MM.1S (cell line): Measurements from ENCODE around the gene RAB11FIP4.

Experiments
- DNase-seq: peaks from one replicate; pipeline ENCODE4 v3.0.0-alpha.2; 2015
- H2AFZ ChIP-seq: fragments of 300-600 bp; sonication (generic); 2 replicates; pipeline ENCODE4 v1.6.0; 2016; ENCODE audit warnings: antibody characterized with exemption, low read length
- H3F3A ChIP-seq: fragments of 300-600 bp; sonication (generic); 2 replicates; pipeline ENCODE4 v1.6.1; 2016; ENCODE audit warnings: mild to moderate bottlenecking, antibody characterized with exemption, low read length, moderate library complexity, mixed read lengths; ENCODE audit not compliant: insufficient read depth
- H3K27ac ChIP-seq: fragments of 300-600 bp; sonication (generic); 2 replicates; pipeline ENCODE4 v1.5.1; 2016; ENCODE audit warnings: mild to moderate bottlenecking, low read length
- H3K27me3 ChIP-seq: fragments of 300-600 bp; sonication (generic); replicated peaks from 2 replicates; pipeline ENCODE4 v1.6.0; 2016; ENCODE audit warnings: low read length; ENCODE audit not compliant: insufficient read depth
- H3K36me3 ChIP-seq: fragments of 300-600 bp; sonication (generic); replicated peaks from 2 replicates; pipeline ENCODE4 v1.6.1; 2016; ENCODE audit warnings: mild to moderate bottlenecking, low read length, mixed read lengths; ENCODE audit not compliant: insufficient read depth
- H3K4me1 ChIP-seq: fragments of 300-600 bp; sonication (generic); 2 replicates; pipeline ENCODE4 v1.6.1; 2016; ENCODE audit warnings: low read length, mixed read lengths
- H3K4me2 ChIP-seq: fragments of 300-600 bp; sonication (generic); 2 replicates; pipeline ENCODE4 v1.6.0; 2016; ENCODE audit warnings: low read depth, low read length
- H3K4me3 ChIP-seq: fragments of 300-600 bp; sonication (generic); 2 replicates; pipeline ENCODE4 v1.5.1; 2016; ENCODE audit warnings: low read length, mixed read lengths
- H3K79me2 ChIP-seq: fragments of 300-600 bp; sonication (generic); 2 replicates; pipeline ENCODE4 v1.6.1; 2016; ENCODE audit warnings: mixed run types, low read length, mixed read lengths
- H3K9ac ChIP-seq: fragments of 300-600 bp; sonication (generic); 2 replicates; pipeline ENCODE4 v1.6.1; 2016; ENCODE audit warnings: low read length, mixed read lengths
- H3K9me2 ChIP-seq: fragments of 300-600 bp; sonication (generic); replicated peaks from 2 replicates; pipeline ENCODE4 v1.6.1; 2016; ENCODE audit warnings: mild to moderate bottlenecking, low read length, mixed read lengths; ENCODE audit not compliant: insufficient read depth
- H3K9me3 ChIP-seq: fragments of 300-600 bp; sonication (generic); replicated peaks from 2 replicates; pipeline ENCODE4 v1.6.1; 2016; ENCODE audit warnings: mild to moderate bottlenecking, low read length, mixed read lengths; ENCODE audit not compliant: insufficient read depth
- H4K20me1 ChIP-seq: fragments of 300-600 bp; sonication (generic); 2 replicates; pipeline ENCODE4 v1.6.1; 2016; ENCODE audit warnings: mild to moderate bottlenecking, low read length, moderate library complexity, mixed read lengths; ENCODE audit not compliant: insufficient read depth
- CTCF ChIP-seq: fragments of 300-600 bp; sonication (generic); IDR thresholded peaks from 2 replicates; pipeline ENCODE4 v1.5.1; 2016; ENCODE audit warnings: antibody characterized with exemption, low read length, mixed read lengths
- EZH2 ChIP-seq: fragments of 300-600 bp; sonication (generic); optimal IDR thresholded peaks from 2 replicates; pipeline ENCODE3; 2017; ENCODE audit warnings: low read depth, mild to moderate bottlenecking, antibody characterized with exemption, low read length, mixed read lengths
- EZH2phosphoT487 ChIP-seq: fragments of 300-600 bp; sonication (generic); IDR thresholded peaks from 2 replicates; pipeline ENCODE4 v1.6.1; 2018; ENCODE audit warnings: antibody characterized with exemption, low read length

RAB11FIP4 gene

GRCh38 chr17:31517524-31517923 lies 126.0 kb downstream of the RAB11FIP4 start:
- H3F3A ChIP-seq, result no peaks in the 10 kb centered on the region
- no peaks in the 10 kb centered on the region for H3K9me2 ChIP-seq
- H4K20me1 ChIP-seq, result no peaks in the 10 kb centered on the region
- no peak for DNase-seq
- 0 out of 2 replicates have a peak, but pooled peaks have one; percentile 8 for TF ChIP-seq CTCF
- no peak for TF ChIP-seq EZH2
- no peaks in the 10 kb centered on the region for H3K9me3 ChIP-seq
- no peaks in the 10 kb centered on the region for H3K27me3 ChIP-seq
- H3K36me3 ChIP-seq, result no peaks in the 10 kb centered on the region
- H3K27ac ChIP-seq, result no peak overlapping the region
- no peak overlapping the region for H3K9ac ChIP-seq
- H3K4me1 ChIP-seq, result no peaks in the 10 kb centered on the region
- H3K4me3 ChIP-seq, result no peak overlapping the region
- no peaks in the 10 kb centered on the region for H3K79me2 ChIP-seq
- H3K4me2 ChIP-seq, result no peak overlapping the region
- no peak overlapping the region for H2AFZ ChIP-seq

GRCh38 chr17:31518478-31518877 lies 127.0 kb downstream of the RAB11FIP4 start:
- Histone ChIP-seq H3K79me2 (no peaks in the 10 kb centered on the region), H3F3A (no peaks in the 10 kb centered on the region), H3K4me2 (no peak overlapping the region), H3K4me3 (no peak overlapping the region), H2AFZ (no peak overlapping the region), H3K27ac (no peak overlapping the region), H3K9me2 (no peaks in the 10 kb centered on the region), H3K36me3 (no peaks in the 10 kb centered on the region), H4K20me1 (no peaks in the 10 kb centered on the region), H3K9me3 (no peaks in the 10 kb centered on the region), H3K9ac (no peak overlapping the region), H3K27me3 (no peaks in the 10 kb centered on the region), H3K4me1 (no peaks in the 10 kb centered on the region)
- TF ChIP-seq CTCF (no peak), EZH2 (no peak), EZH2phosphoT487 (no peak)
- no peak for DNase-seq

GRCh38 chr17:31521632-31522283 lies 130.3 kb downstream of the RAB11FIP4 start:
- no peaks in the 10 kb centered on the region for H3F3A ChIP-seq
- H3K9me2 ChIP-seq, result no peaks in the 10 kb centered on the region
- no peak overlapping the region for H3K4me3 ChIP-seq
- H3K27ac ChIP-seq, result no peak overlapping the region
- no peaks in the 10 kb centered on the region for H3K27me3 ChIP-seq
- H2AFZ ChIP-seq, result no peak overlapping the region
- H3K36me3 ChIP-seq, result no peaks in the 10 kb centered on the region
- H3K9ac ChIP-seq, result no peak overlapping the region
- no peak overlapping the region for H3K4me2 ChIP-seq
- DNase-seq, result no peak
- no peaks in the 10 kb centered on the region for H4K20me1 ChIP-seq
- no peaks in the 10 kb centered on the region for H3K79me2 ChIP-seq
- TF ChIP-seq CTCF, result no peak
- TF ChIP-seq EZH2, result no peak
- TF ChIP-seq EZH2phosphoT487, result no peak
- no peaks in the 10 kb centered on the region for H3K9me3 ChIP-seq
- no peaks in the 10 kb centered on the region for H3K4me1 ChIP-seq
